GM13977 (cell line): Measurements from ENCODE around the gene GSG1L.
"Not testable (repeated sequence)": the region's sequence is repeated elsewhere in the genome, so short reads cannot be mapped to it uniquely, and the experiment has no call there.

ENCODE experiments used
- DNase-seq: peaks from one replicate; pipeline ENCODE4 v3.0.0; 2012; ENCODE audit warnings: low spot score
- in situ Hi-C: fragments of 300-500 bp; cut with MboI; formaldehyde crosslinking; loops from one replicate; pipeline ENCODE4 v1.12.0; 2022; ENCODE audit warnings: low sequenced_read_pairs, low pct_unique_long_range_greater_than_20kb, mixed read lengths, inconsistent platforms; ENCODE audit not compliant: unreplicated experiment
- TF ChIP-seq, protein P1 (sequence below): IDR thresholded peaks from 2 replicates; pipeline ENCODE4 v1.5.1; 2012; ENCODE audit warnings: mild to moderate bottlenecking, control low read depth; ENCODE audit not compliant: insufficient read depth; ENCODE audit errors: extremely low read depth, missing control alignments

Gene GSG1L

DNA sequence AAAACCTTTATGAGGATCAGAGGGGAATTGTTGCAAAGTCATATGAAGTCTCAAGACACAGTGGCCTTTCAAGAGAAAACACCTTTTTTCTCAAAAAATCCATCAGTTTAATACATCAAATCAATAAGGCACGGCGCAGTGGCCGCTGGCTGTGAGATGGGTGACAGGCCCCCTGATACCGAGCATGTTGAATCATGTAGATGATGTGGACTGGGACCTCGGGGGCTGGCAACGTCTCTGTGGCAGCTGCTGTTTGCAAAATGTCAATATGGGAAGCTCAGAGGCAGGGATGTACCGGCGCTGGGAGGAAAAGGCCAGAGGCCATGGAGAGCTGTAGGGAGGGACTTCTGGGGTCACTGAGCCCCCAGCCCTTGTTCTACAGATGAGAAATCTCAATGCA is 169.1 kb downstream of the GSG1L start:
- in situ Hi-C loops = no loop called here
- no peak for DNase-seq
- TF ChIP-seq, protein P1, sequence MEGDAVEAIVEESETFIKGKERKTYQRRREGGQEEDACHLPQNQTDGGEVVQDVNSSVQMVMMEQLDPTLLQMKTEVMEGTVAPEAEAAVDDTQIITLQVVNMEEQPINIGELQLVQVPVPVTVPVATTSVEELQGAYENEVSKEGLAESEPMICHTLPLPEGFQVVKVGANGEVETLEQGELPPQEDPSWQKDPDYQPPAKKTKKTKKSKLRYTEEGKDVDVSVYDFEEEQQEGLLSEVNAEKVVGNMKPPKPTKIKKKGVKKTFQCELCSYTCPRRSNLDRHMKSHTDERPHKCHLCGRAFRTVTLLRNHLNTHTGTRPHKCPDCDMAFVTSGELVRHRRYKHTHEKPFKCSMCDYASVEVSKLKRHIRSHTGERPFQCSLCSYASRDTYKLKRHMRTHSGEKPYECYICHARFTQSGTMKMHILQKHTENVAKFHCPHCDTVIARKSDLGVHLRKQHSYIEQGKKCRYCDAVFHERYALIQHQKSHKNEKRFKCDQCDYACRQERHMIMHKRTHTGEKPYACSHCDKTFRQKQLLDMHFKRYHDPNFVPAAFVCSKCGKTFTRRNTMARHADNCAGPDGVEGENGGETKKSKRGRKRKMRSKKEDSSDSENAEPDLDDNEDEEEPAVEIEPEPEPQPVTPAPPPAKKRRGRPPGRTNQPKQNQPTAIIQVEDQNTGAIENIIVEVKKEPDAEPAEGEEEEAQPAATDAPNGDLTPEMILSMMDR = no peak

DNA sequence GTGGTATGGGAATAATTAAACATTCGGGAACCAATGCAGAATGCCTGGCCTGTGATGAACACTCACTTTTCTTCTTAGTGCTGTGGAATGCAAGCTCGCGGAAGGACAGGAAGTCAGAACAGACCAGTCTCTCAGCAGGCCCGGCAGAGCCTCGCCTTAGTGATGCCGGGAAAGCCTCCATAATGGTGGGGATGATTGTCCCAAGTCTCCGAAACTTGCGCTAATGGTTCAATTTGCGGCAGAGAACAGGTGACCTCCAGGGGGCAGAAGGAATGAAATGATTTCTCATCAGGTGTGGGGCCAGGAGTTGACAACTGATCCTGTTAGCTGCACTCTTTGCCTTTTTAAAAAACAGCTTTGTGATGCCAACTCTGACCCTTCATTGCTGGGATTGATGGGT is 170.6 kb downstream of the GSG1L start:
- no peak for DNase-seq
- TF ChIP-seq, protein P1 = no peak
- in situ Hi-C loops = no loop called here

DNA sequence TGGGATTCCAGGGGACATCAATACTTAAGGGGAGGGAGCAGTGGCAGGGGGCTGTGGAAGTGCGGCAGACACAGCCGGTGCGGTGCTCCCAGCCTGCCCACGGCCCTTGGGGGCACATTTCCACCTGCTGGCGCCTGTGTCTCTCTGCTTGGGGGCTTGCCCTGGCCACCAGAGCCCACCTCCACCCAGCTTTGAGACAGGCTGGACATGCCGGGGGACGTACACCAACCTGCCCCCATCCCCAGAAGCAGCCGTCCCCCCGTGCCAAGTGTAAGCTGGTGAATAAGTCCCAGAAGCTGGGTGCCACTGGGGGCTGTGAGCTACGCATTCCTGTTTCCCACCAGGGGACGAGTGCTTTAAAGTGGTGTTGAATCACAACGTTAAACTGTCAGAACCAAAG is 172.6 kb downstream of the GSG1L start:
- TF ChIP-seq, protein P1 = no peak
- no peak for DNase-seq
- in situ Hi-C loops = no loop called here

DNA sequence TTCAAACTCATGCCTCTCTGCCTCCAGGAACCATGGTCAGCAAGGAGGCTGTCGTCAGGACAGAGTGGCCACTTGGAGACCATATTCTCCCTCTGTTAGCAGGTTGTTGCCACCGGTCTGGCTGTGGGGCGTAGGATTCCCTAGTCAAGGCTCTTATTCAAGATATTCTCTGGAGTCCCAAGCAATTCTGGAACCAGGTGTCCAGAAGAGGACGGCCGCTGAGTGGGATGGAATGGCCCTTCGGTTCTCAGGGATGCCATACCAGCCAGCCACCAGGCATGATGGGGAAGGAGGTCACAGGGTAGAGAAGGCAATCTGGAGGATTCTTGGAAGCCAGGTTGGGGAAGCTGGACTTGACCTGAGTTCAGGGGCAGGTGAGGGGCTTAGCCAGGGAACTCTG is 173.5 kb downstream of the GSG1L start:
- DNase-seq = no peak
- TF ChIP-seq, protein P1 = no peak
- in situ Hi-C loops = no loop called here

DNA sequence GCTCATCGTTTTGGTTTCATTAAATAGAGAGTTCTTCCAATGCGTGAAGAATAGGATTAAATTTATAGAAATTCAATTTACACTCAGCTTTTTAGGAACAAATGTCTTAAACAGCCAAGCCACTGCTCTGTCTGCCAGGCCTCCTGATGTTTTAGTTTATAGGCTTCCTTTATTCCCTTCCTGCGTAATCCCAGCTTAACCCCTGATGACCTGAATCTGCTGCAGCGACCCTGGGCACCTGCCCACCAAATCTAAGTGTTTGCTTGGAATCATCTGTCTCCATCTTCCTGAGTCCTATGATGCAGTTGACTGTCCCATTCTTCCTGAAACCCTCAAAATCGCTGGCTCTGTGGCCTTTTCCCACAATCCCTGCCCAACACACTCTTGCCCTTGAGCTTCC is 179.9 kb downstream of the GSG1L start:
- in situ Hi-C loops = no loop called here
- TF ChIP-seq, protein P1 = no peak
- DNase-seq = no peak

DNA sequence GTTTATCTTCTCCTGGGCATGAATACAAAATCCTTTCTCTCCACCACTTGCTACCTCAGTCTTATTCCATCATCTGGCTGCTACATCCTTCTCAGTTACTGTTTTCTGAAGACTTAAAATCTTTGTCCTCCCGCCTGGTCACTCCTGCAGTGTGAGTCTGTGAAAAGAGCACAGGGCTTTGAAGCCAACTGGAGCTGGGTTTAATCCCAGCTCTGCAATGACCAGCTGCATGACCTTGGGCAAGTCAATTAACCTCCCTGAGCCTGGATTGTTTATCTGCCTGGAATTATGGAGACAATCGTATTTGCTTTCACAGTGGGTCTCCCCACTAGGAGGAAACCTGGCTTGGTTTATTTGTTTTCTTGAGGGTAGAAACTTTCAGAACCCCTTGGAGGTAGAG is 183.2 kb downstream of the GSG1L start:
- TF ChIP-seq, protein P1 = no peak
- in situ Hi-C loops = no loop called here
- no peak for DNase-seq

DNA sequence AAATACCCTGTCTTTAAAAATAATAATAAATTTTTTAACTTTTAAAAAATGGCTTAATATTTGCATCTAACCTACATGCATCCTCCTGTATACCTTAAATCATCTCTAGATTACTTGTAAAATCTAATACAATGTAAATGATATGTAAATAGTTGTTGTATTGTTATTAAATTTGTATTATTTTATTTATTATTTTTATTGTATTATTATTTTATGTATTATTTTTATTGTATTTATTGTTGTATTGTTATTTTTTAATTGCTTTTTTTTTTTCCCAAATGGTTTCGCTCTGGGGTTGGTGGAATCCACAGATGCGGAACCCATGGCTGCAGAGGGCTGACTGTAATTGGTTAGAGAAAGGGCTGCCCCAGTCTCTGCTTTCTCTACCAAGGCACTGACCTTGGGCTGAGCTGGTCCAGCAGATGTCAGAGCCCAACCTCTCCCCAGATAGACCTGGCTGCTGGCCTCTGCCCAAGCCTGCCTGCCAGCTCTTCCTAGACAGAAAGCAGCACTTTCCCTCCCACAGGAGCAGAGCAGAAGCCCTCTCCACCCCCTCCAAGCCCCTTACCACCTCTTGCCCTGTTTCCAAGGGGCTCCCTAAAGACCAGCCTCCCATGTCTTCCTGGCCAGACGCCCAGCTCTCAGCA is 183.8 kb downstream of the GSG1L start:
- TF ChIP-seq, protein P1 = no peak
- in situ Hi-C loops = no loop called here
- DNase-seq = no peak

DNA sequence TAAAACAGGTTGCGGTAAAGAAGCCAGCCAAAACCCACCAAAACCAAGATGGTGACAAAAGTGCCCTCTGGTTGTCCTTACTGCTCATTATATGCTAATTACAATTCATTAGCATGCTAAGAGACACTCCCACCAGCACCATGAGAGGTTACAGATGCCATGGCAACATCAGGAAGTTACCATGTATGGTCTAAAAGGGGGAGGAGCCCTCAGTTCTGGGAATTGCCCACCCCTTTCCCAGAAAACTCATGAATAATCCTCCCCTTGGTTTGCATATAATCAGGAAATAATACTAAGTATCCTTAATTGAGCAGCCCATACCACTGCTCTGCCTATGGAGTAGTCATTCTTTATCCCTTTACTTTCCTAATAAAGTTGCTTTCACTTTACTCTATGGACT is 190.9 kb downstream of the GSG1L start:
- in situ Hi-C loops, DNase-seq: not testable (repeated sequence)
